Colon (tissue), 2 donors: ENCODE measurements around the gene CACNA1H.

ENCODE experiments used
- FAIRE-seq: peaks from 2 replicates; lab custom pipeline; 2012; peaks lifted over from hg19 to GRCh38; lab: Jason Lieb, UNC
- donor health status: control.
- donor health status: control.

Gene CACNA1H

DNA sequence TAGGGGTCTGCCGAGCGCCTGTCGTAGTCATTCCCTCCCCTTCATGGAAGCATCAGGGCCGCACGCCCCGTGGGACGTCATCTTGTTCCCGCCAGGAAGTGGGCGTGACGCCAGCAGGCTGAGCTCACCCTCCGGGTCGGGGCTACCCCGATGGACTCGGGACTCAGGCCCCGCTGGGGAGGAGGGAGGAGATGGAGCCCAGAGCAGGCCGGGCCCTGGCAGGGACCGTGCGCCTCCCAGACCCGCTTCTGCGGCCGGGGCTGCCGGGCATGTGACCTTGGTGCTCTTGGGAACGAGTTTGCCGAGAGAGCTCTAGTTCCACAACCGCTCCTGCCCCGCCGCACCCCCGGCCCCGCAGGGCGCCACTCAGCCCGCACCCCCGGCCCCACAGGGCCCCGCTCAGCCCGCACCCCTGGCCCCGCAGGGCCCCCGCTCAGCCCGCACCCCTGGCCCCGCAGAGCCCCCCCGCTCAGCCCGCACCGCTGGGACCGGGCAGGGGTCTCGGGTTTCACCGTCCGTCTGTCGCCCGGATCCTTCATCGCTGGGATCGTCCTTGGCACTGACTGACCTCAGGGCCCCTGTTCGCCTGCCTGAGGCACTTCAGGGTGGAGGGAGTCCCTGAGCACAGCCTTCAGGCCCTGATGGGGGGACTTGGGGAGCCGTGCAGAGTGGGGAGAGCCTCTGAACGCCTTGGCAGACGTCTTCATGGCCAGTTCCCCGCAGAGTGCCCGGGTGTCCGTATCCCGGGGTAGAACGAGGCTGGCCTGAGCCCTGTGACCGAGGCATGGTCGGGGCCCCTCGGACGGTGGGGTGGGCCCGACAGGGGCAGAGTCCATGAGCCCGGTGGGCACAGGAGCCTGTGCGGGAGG is 5.8 kb downstream of the CACNA1H start:
- no peak for FAIRE-seq

DNA sequence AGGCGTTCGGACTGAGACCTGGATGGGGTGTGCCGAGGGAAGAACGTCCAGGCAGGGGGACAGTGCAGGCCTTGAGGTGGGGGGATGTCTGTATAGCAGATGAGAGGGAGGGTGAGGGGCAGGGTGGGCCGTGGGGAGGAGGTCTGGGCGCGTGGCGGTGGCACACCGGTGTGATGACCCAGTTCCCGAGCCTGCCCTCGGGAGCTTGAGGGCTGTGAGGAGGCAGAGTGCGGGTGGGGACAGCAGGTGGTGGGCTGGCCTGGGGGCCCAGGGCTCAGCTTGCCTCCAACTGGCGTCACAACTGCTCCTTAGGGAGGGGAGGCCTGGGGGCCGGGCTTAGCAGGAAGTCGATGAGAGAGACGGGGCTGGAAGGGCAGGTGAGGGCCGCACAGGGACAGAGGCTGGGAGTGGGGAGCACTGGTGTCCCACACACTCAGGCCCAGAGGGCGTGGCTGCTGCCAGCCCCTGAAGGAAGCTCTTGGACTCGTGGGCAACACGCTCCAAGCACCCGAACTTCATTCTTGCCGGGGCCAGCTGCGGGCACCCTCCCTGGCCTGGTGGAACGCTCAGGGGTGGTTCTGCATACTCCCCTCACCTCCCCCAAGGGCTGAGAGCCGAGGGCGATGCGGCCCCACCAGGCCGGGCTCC is 6.5 kb downstream of the CACNA1H start:
- no peak for FAIRE-seq

DNA sequence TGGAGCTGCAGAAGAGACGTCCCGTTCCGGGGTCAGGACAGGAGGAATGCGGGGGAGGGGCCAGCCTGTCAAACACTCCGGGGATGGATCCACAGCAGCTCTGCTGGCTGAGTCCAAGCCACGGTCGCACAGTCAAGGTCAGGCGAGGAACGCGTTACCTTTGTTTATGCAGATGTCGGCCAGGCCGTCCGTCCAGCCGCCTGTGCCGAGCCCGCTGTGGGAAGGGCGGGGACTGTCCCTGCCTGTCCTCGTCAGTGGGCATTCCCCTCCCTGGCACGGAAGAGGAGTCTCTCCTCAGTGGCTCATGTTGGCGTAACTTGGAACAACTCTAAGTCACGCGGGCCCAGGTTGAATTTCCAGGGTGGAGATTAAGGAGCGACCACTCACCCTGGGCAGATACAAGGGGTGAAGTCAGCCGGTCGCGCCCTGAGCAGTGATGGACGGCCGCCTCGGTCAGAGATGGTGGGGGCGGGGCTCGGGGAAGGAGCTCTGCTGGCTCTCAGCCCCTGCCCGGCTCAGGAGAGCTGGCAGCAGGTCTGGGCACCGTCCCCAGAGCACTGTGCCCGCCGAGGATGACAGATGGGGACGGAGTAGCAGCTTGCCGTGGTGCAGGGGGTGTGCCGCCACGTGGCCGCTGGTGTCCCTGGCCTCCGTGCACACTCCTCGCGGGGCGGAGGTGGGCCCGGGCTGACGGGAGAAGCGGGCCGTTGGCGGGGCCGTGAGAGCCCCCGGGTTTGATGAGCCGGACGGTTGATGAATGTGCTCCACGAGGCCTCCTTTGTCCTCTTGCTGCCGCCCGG is 7.3 kb downstream of the CACNA1H start:
- no peak for FAIRE-seq

DNA sequence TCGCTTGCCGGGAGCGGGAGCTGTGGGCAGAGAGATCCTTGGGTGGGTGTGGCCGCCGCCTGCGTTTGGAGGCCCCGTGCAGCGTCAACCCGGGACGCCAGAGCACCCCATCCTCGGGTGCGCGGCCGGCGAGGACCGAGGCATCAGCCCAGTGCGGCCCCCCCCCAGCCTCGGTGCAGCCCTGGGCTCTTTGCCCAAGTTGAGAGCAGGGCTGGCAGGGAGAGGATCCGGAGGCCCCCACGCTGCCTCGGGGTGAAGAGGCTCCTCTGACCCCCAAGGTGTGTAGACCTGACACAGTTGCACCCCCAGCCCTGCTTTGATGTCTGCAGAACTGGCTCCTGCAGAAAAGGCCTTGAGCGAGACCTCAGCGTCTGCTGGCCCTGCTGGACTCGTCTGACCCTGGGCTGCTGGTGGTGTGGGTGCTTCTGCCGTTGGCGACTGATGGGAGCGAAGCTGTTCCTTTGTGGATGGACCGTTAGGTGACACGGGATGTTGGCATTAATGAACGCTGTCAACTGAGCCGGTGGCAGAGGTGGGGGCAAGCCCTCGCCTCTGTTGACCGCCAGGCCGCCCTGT is 8.0 kb downstream of the CACNA1H start:
- no peak for FAIRE-seq

DNA sequence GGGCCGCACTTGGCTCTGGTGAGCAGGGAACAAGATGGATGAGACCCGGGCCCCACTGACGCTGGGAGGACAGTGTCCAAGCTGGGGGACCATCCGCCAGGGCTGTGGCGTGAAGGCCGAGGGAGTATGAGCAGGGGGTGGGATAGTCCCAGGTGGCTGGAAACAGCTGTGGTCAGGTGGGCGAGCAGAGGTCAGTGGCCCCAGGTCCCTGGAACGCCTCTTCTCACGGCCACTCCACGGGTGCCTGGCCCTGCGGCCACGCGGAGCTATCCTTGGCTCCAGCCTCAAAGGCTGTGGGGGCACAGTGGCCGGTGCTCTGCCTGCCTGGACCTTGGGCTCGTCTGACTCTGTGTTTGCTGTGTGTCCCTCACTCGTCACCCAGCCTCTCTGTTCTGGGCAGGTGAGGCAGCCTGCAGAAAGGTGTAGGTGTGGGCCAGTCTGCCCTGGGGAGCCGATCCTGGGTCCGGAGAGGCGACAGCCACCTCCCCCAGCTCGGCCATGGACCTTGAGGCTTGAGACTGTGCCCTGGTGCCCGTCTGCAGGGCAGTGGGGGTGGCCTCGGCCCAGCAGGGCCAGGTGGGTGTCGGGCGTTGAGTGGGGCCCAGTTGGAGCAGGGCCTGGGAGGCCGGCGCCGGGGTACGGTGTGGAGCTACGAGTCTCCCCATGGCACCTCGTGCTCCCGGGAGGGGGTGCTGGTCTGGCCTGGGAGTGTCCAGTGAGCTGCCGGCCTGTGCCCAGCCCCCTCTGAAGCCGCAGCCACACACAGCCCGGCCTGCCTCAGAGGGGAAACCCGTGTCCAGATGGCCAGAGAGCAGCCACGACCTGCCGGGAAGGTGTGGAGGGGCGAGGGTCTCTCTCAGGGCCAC is 10.0 kb downstream of the CACNA1H start:
- no peak for FAIRE-seq

DNA sequence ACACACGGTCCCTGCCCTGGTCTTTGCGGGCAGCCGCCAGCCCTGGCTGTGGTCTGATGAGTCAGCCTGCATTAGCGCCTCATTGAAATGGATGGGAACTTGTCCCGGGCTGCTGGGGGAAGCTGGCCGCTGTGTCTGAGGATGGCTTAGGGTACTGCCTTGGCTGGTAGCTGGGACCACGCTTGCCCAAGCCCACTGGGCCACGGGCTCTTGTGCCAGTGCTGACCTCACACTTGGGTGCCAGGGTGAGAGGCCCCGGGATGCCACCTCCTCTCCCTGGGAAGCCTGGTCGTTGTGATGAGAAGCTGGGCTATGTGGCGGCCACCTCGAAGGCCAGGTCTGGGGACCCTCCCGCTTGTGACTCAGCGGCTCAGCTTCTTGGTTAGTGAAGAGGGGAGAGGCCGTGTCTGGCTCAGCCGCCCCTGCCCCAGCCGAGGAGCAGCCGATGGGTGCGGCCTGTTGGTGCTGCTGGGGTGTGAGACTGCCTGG is 10.7 kb downstream of the CACNA1H start:
- FAIRE-seq, result no peak

DNA sequence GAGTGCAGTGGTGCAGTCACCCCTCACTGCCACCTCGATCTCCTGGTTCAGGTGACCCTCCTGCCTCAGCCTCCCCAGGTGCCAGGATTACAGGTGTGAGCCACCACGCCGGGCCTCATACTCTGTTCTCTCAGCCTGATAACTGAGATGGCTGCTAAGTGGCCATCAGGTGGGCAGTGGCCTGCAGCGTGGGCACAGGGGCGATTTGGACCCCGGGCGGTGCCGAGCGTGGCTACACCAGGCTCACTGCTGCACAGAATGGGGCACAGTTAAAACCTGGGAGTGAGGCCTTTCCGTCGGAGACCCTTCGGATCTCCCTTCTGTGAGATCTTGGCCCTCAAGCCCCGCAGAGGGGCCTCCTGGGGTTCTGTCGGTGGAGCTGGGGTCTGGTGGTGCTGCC is 11.5 kb downstream of the CACNA1H start:
- no peak for FAIRE-seq

DNA sequence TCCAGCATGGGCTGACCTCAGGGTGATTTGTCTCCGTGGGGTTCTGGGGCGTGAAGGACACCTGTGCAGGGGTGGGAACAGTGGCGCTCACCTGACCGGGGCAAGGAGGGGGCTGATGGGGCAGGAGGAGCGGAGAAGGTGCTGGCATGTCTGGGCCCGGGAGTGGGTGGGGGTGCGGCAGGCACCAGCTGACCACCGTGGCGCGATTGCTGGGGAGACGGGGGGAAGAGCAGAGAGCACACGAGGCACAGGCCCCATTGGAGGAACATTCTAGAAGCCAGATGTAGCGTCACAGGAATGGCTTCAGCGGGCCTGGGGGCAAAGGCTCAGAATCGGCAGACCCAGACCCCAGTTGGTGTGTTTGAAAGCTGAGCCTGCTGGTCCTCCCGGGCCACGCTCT is 12.1 kb downstream of the CACNA1H start:
- FAIRE-seq, result no peak

DNA sequence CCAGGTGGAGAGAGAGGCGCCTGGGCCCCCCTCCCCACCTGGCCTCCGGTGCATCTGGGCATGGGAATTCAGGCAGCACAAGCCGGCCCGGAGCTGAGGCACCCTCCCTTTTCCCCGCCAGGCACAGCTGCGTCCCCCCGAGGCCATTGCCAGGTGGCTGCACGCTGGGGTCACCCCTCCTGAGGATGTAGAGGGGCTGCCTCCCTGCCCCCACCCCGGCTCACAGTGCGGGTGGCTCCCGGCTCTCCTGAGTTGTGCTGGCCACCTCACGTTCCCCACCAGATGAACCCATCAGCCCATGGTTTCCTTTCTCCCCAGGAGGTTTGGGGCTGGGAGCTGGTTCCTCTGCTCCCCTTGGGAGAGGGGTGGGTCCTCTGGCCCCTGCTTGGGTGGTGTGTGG is 12.6 kb downstream of the CACNA1H start:
- FAIRE-seq, result no peak

DNA sequence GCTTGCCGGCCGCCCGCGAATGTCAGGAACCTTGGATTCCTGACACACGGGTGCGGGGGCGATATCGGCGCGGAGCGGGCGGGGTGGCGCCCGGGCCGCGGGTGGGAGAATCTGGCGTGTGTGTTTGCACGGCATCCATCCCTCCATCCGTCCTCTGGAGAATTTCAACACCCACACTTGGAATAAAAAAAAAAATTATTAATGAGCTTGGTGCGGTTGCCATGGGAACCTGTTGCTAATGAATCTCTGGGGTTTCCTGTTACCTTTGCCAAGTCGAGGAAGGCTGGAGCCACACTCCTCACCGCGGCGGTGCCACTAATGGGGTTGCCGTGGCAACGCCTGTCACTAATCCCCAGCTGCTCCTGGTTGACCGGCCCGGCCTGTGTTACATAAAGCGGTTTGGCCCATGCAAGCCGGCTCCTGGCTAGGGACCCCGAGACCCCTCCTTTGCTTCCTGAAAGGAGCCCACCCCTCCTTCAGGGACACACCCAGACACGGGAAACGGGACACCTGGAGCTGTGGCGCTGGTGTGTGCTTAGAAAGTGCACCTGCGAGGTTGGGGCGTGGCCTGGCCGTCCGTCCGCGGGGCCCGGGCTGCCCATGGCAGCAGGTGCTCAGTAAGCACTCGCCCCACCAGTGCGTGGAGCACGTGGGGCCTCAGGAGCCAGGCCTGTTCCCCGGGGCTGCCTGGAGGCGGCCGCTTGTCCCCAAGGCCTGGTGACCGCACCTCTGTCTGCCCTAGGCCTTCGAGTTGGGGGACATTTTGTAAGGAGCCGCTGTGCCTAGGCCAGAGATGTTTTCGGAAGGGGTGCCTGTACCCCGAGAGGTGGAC is 14.6 kb downstream of the CACNA1H start:
- no peak for FAIRE-seq

DNA sequence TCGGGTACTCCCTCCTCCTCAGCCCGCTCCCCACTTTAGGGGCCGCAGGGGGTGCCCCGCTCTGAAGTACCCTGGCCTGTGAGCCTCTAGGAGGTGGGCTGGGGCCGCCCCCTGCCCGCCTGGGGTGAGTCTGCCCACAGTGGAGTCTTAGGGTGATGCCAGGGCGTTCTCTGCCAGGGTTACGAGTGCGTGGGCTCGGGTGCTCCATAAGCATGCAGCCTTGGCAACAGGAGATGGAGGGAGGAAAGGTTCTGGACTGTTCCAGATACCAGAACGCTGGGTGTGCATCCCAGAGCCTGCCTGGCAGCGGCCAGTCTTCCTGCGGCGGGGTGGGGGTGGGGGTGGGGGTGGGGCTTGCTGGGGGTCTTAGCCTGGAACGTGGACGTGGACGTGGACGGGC is 15.9 kb downstream of the CACNA1H start:
- no peak for FAIRE-seq

DNA sequence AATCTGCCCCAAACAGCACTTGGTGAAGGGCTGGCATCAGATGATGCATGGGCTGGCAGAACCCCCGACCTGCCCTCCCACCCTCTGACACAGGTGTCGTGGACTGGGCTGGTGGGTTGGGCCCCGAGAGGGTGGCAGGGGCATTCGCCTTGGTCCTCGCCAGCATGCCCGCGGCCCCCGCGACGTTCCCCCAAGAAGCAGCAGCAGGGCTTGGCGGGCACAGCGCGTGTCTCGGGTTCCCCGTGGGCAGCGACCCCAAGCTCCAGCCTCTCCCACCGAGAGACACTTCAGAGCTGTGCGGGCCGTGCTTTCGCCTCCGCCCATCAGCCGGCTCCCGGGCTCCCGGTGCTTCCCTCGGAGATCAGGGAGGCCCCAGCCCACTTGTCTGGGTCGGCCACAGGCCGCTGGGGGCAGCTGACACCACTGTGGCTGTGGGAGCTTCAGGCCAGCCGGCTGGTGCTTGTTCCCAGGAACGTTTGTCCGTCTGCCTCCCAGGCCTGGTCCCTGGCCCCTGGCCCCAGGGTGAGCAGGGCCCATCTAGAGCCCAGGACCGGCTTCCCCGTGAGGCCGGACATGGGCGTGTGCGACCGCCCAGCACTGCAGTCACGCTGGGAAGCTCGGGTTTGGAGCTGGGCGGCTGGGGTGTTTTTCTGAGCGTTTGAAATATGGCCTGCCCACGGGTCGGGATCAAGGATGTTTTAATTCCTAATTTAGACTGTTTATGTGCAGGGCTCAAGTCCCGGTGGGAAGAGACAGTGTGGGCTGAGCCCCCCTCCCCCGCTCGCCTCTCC is 16.6 kb downstream of the CACNA1H start:
- FAIRE-seq, result no peak

DNA sequence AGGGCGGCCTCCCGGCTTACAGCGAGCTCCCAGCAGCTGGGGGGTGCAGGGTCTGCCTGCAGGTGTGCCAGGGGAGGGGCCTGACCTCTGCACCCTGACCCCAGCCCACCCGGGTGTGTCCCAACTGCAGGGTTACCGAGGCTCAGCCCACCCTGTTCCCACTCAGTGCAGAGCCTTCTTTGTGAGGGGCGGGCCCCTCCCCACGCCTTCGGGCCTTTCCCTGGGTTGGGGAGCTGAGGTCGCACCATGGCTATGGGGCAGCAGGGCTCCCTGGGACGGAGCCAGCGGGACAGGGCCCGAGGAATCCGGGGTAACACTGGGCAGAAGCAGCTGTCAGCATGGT is 17.1 kb downstream of the CACNA1H start:
- FAIRE-seq, result no peak

DNA sequence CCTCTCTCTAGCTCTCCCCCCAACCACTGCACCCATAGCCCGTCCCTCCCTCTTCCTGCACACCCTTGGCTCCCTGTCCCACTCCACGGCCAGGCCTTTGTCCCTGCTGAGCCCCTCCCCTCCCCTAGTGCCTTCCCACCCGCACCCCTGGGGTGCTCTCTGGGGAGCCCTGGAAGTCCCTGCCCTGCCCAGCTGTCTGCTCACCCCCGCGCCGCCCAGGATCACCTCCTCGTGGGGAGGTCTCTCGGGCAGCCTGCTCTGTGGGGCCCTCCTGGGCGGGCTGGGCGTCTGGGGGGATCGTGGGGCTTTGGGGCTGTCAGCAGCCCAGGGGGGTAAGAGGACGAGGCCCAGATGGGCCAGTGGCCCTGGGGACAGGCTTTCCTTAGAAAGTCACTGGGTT is 18.1 kb downstream of the CACNA1H start:
- no peak for FAIRE-seq

DNA sequence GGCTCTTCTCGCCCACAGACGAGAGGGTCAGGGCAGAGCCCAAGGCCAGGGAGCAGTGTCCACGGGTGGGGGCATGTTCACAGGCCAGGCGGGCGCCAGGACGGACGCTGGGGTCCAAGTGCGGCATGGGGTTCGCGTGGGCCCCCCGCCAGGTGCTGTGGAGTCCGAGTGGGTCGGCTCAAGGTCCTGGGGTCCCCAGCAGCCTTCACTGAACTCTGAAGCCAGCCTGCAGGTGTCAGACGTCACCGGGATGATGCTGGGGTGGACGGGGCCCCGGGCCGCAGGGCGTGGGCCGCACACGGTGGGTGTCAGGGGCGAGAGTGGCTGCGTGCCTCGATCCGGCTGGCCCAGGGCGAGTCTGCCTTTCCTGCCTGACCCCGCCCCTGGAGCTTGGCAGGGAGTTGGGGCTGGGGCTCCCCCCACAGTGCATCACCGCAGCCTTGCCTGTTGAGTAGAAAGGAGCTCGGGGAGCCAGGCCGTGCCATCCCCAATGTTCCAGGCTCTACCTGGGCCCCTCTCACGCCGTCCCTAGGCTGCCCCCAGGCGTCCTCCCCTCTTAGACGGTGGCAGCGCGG is 19.0 kb downstream of the CACNA1H start:
- no peak for FAIRE-seq

DNA sequence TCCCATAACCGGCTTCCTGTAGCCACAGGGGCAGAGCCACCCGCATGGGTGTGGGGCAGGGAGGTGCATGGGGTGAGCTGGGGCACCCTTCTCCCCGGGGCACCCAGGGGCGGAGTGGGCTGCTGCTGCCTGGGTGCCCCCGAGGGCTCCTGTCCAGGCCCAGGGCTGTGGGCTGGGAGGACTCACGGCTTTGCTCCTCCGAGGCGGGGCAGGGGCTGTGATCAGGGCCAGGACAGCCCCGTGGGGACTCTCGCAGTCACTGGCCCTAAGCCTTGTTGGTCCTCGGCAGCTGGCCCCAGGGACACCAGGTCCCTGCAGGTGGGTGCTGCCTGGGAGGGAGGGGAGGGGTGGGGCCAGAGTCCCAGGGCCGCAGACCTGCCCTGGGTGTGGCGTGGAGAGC is 19.7 kb downstream of the CACNA1H start:
- no peak for FAIRE-seq

DNA sequence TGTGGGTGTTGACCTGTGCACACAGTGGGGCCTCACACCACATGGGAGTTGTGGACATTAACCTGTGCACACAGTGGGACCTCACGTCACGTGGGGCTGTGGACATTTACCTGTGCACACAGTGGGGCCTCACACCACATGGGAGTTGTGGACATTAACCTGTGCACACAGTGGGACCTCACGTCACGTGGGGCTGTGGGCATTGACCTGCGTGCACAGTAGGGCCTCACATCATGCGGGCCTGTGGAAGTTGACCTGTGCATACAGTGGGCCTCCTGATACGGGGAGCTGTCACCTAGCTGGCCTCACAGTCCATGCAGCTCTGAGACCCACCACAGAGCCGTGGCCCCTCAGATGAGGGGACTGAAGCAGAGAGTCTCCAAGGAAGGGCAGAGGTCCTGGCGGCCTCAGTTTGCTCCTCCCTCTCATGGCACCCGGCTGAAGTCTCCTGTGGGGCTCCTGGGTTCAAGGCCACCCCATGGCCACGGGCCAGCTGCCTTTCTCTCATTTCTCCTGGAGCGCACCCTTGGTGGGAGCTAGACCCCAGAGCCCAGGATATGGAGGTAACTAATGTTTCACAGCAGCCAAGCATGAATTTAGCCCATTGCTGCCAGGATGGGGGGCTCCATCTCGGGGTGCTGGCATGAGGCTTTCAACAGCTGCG is 21.0 kb downstream of the CACNA1H start:
- FAIRE-seq, result no peak

DNA sequence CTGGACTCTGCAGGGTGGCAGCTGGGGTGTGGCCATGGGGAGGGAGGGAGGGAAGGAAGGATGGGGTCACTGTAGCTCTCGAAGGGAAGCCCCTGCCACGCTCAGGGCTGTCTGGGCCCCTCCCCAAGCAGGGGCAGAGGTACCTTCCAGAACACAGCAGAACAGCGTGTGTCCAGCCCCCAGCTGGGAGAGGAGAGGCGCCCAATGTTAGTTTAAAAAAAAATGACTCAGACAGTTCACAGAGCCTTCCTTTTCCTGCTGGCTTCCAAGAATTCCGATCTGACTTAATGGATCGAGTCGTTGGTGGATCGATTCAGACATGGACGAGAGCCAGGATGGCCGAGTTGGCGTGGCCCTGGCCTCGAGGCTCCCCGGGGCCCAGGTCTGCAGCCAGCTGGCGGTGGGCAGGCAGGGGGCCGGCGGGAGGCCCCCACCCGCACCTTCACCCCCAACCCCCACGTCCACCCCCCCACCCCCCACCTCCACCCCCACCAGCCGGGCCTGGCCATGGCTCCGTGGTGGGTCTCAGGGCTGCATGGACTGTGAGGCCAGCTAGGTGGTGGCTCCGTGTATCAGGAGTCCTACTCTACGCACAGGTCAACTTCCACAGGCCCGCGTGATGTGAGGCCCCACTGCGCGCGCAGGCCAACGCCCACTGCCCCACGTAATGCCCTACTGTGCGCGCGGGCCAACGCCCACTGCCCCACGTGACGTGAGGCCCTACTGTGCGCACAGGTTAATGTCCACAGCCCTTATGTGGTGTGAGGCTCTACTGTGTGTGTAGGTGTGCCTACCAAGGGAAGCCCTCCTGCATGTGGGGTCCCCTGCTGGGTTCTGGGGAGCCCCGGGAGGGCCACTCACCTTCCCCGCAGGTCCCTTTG is 21.8 kb downstream of the CACNA1H start:
- no peak for FAIRE-seq
